Measurements from ENCODE around the gene FGA. TPM values are rescaled to one million over a fixed set of nuclear protein-coding genes. Genes with fewer than 3 reads are reported as not detected.

Gene FGA
- total and polyA plus RNA-seq, 9 of the 15 experiments (the other 6 are each of a cell fraction or from before 2014, with no cell fraction given): 0.04 to 2.5 (median 0.07) TPM; not detected in 5

- 0 out of 2 replicates have a peak, but pooled peaks have one; percentile 30 for TF ChIP-seq LCOR (CRISPR knock-in tag; IDR thresholded peaks at IDR 0.05)
Measured at GRCh38 chr4:154626793-154627484, 36.4 kb upstream of the FGA start (continued).

GRCh38 chr4:154625971-154626370, 35.4 kb upstream of the FGA start:
- Histone ChIP-seq H4K20me1 (replicated peaks; ENCODE audit: control insufficient read depth, insufficient read depth, low read length) (no peaks in the 10 kb centered on the region), H3K36me3 (ENCODE audit: control insufficient read depth, insufficient read depth, low read length) (no peaks in the 10 kb centered on the region), H3K4me1 (replicated peaks in 1 of 2; ENCODE audit: control insufficient read depth in 2 of 2, insufficient read depth in 2 of 2, low read length in 2 of 2) (peaks cover 0 to 9% of the 10 kb centered on the region in 2 experiments; a peak in 2 of 5 replicates), H3K27me3 (ENCODE audit: control insufficient read depth in 2 of 2, insufficient read depth in 2 of 2, low read length in 2 of 2) (peaks cover 2 to 13% of the 10 kb centered on the region in 2 experiments; a peak in 3 of 5 replicates), H2AFZ (ENCODE audit: low read depth, low read length) (0 out of 2 replicates have a peak overlapping the region, but pooled peaks have one; percentile 13), H3K9ac (ENCODE audit: insufficient read depth in 1 of 2, low read depth in 2 of 2, low read length in 2 of 2) (no peak overlapping the region), H3K4me3 (no peak overlapping the region), H3K79me2 (ENCODE audit: control insufficient read depth, insufficient read depth, low read length) (no peaks in the 10 kb centered on the region), H3K9me3 (replicated peaks; ENCODE audit: control insufficient read depth, insufficient read depth, low read depth, low read length) (no peaks in the 10 kb centered on the region), H3K27ac (ENCODE audit: extremely low read depth, low read depth, low read length) (no peak overlapping the region), H3K4me2 (ENCODE audit: insufficient read depth, low read length) (no peak overlapping the region), H3K9me1 (ENCODE audit: control insufficient read depth, insufficient read depth, low read length) (no peaks in the 10 kb centered on the region)
- FAIRE-seq: no peak
- intact Hi-C loops (cut with micrococcal nuclease): loop anchor here (10.0 kb wide), 1 partner anchor 749 kb away; the partner anchor contains the start of gene MAP9
- ATAC-seq: no peak
- 12% methylated on average over 3 of the region's 3 CpGs for WGBS (ENCODE audit: insufficient coverage, low coverage, missing lambda C conversion rate)
- no TSS peak for BruUV-seq (replicated peaks)
- CTCF ChIA-PET (ENCODE audit: low intra/inter-chr PET ratio): interaction anchor here (1.6 kb wide), 1 partner anchor 153 kb away, joined by 7 read pairs; no protein-coding TSS in a partner anchor
- POLR2A ChIA-PET: no interaction called here
- in situ Hi-C loops (cut with MboI): loop anchor here (5.0 to 10.0 kb wide), 2 partner anchors 151 to 1299 kb away; no protein-coding TSS in a partner anchor
- DNase-seq (ENCODE audit: extremely low read depth in 1 of 4, low spot score in 3 of 4): no peak
- TF ChIP-seq MTF1 (CRISPR knock-in tag; IDR thresholded peaks at IDR 0.05; ENCODE audit: borderline replicate concordance): no peak
- TF ChIP-seq RERE (CRISPR knock-in tag; IDR thresholded peaks at IDR 0.05; ENCODE audit: borderline replicate concordance): no peak
- TF ChIP-seq ZNF24 (IDR thresholded peaks at IDR 0.05): no peak
- TF ChIP-seq STAT5B (CRISPR knock-in tag; IDR thresholded peaks at IDR 0.05): no peak
- no peak for TF ChIP-seq ZNF77 (CRISPR knock-in tag; IDR thresholded peaks at IDR 0.05)
- no peak for TF ChIP-seq GTF3C2 (IDR thresholded peaks at IDR 0.05; ENCODE audit: borderline replicate concordance, extremely low read depth, insufficient read length)
- no peak for TF ChIP-seq C11orf30 (IDR thresholded peaks at IDR 0.05; ENCODE audit: low read depth)
- no peak for TF ChIP-seq ZKSCAN1 (IDR thresholded peaks at IDR 0.05; ENCODE audit: low read depth, low read length)
- no peak for TF ChIP-seq ESRRA (IDR thresholded peaks at IDR 0.05; ENCODE audit: borderline replicate concordance, low read depth)

All from K562 (cell line).